ENCODE results near the gene CYSLTR2.

DNA sequence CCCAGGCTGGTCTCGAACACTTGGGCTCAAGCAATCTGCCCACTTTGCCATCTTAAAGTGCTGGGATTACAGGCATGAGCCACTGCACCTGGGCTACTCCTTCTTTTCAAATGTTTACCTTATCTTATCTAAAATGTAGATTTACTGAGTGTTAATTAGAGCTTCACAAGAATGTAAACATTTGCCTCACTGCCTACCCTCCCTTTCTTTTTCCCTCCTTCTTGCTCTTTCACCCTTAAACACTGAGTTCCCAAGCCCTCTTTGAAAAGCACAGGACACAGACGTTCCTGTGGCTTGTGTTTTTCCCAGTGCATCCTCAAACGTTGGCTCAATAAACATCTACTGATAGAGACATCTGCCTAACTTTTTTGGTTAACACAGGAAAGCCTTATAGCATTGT lies 32.7 kb upstream of the CYSLTR2 start:
- TF ChIP-seq CTCF (IDR thresholded peaks at IDR 0.05) (no peak), POLR2A (IDR thresholded peaks at IDR 0.05) (no peak), EP300 (IDR thresholded peaks at IDR 0.05; ENCODE audit: low read depth) (no peak)

All from transverse colon (tissue), 3 donors.